HG03103 (cell line): ENCODE data around the gene COA5.

Experiments used
- ATAC-seq: cut with Tn5 transposase; IDR thresholded peaks from one replicate; pipeline ENCODE4 v1.9.1; 2021; ENCODE audit warnings: low read depth; ENCODE audit not compliant: unreplicated experiment

Gene COA5

GRCh38 chr2:98573426-98573825 is 34.9 kb downstream of the COA5 start:
- ATAC-seq = no peak

DNA sequence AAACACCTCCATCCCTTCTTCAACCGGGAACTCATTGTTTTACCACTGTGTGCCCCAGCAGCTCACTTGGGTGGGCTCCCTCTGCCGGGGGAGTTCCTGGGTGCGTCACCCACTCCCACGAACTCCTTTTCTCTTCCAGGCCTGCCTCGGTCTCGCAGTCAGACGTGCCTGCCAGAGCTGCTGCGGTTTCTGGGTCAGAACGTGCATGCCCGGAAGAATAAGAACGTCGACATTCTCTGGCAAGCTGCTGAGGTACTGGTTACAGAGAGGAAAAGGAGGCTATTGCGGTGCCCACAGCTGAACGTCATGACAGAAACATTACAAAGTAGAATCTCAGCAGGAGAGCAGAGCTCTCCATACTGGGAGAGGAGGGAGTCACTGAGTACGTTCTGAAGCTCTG is 35.6 kb downstream of the COA5 start:
- ATAC-seq = no peak

DNA sequence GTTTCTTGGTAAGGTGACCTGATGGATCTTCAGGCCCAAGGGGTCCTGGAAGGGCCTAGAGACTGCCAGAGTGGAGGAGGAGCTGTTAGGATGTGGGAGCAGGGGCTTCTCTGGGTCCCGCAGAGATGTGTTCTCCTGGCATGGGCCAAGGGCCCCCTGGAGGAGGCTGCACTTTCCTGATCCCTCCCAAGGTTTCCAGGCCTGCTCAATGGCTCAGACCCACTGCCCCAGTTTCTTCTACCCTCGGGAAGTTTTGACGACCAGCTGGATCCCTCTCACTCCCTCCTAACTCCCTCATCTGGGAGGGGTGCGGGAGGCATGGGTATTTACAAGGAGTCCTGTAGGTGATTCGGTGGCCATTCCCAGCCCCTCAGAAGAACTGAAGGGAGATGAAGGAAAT is 36.1 kb downstream of the COA5 start:
- no peak for ATAC-seq

- ATAC-seq = no peak
These were observed 36.5 kb downstream of the COA5 start for GRCh38 chr2:98571796-98572195.

GRCh38 chr2:98571121-98571701 is 37.1 kb downstream of the COA5 start:
- ATAC-seq = no peak

DNA sequence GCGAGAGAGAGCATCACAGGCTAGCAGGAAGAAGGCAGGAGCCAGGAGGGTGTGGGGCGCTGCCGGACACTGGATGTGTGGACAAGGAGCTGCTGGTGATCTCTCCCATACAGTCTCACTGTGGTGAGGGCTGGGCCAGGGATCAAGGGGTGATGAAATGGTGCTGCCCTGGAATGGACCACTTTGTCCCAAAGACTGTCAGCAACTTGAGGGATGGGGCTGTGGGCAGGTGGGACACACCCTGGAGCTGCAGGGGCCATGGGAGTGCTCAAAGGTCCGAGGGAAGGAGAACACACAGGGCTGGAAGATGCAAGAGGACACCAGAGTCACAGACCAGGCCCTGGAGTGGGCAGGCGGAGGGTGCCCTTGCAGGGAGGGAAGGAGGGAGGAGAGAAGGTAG is 38.0 kb downstream of the COA5 start:
- no peak for ATAC-seq

DNA sequence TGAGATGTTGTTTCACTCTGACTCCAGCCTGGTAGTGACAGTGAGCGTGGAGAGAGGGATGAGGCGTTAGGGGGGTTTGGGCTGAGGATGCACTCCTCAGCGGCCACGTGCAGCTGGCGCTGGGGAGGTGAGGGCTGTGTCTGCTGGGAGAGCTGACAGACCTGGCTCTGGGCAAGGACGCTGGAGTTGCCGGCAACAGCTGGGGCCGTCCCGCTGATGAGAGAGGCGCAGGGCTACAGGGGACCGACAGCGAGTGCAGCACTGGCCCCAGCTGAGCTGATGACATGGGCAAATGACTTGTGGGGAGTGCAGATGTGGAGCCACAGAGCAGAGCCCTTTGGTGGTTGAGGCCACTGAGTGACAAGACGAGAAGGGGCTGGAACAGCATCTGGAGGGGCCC is 38.4 kb downstream of the COA5 start:
- ATAC-seq = no peak

- ATAC-seq = no peak
These were observed 39.0 kb downstream of the COA5 start for GRCh38 chr2:98569197-98569793.

- no peak for ATAC-seq
These were observed 40.0 kb downstream of the COA5 start for GRCh38 chr2:98568161-98568956.

DNA sequence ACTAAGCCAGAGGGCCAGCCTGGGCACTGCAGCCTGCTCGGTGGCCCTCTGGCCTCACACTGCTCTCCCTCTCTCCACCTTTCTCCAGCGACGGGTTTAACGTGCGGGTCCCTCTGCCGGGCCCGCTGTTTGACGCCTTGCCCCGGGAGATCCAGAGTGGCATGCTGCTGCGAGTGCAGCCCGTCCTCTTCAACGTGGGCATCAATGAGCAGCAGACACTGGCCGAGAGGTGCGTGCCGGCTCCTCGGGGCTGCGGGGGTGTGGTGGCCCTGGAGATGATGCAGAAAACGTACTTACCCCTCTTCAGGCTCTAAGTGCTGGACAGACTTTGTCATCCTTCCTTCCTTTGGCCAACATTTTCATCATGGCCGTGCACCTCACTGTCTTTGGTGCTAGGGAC is 42.4 kb downstream of the COA5 start:
- ATAC-seq = no peak

- ATAC-seq = no peak
These were observed 42.9 kb downstream of the COA5 start for GRCh38 chr2:98565286-98565860.

- ATAC-seq = no peak
These were observed 43.7 kb downstream of the COA5 start for GRCh38 chr2:98564541-98565132.

DNA sequence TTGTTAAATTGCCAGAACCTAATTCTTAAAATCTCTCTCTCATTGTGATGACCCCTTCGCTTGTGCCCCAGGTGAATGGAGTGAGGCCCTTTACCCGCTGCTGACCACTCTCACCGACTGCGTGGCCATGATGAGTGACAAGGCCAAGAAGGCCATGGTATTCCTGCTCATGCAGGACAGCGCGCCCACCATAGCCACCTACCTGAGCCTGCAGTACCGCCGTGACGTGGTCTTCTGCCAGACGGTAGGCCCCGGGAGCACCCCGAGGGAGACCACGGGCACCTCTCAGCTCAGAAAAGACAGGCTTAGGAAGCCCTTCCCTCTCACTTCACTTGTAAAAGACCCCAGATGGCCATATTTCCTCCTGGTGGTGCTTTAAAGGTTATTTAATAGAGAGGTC is 44.9 kb downstream of the COA5 start:
- ATAC-seq = no peak

DNA sequence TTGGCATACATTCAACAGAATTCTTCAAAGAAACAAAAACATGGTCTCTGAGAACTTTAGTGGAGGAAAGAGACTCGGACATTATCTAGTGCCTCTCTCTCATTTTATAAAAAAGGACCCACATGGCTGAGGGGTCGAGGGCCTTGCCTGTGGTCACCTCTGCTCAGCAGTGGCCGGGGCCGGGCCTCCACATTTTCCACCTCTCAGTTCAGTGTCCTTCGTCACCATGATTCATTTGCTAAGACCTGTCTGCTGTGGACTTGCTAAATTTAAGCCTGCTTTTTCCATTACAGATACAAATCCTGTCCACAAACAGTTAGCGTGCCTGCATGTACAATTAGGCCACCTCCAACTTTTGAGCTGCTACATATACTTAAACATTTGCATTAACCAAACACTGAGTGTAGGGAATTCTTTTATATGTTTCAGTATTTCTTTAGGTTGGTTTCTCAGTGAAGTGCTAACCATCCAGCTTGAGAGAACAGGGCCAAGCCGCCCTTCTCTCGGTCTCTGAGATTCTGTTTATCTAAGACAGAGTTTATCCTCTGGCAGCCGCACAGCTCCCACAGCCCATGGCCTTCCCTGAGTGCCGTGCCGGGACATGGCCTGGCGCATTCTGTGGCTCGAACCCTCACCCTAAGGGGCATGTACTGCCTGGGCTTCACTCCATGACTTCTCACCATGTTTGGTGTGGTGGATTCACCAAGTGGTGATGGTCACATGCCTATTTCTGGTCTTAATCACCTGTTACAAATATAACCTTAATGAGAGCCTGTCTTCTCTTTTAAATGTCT is 46.2 kb downstream of the COA5 start:
- ATAC-seq = no peak

DNA sequence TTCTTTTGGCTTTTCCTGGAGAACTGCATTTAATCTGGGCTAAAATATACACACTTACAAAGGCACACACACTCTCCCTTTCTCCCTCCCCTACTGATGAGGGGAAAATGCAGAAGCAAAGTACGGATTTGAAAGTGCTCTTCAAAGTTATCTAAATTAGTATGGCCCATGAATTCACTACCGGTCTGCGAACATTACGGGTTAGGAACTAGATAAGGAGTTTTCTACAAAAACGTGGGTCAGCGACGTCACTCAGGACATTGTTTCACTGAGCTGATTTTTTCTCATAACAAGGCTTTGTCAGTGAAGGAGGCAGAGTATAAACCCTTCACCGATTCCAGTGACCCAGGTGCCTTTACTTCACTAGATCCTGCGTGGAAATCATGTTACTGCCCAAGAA is 47.3 kb downstream of the COA5 start:
- ATAC-seq = no peak

- no peak for ATAC-seq
These were observed 48.0 kb downstream of the COA5 start for GRCh38 chr2:98560256-98560771.

GRCh38 chr2:98559581-98559980 is 48.7 kb downstream of the COA5 start:
- no peak for ATAC-seq

DNA sequence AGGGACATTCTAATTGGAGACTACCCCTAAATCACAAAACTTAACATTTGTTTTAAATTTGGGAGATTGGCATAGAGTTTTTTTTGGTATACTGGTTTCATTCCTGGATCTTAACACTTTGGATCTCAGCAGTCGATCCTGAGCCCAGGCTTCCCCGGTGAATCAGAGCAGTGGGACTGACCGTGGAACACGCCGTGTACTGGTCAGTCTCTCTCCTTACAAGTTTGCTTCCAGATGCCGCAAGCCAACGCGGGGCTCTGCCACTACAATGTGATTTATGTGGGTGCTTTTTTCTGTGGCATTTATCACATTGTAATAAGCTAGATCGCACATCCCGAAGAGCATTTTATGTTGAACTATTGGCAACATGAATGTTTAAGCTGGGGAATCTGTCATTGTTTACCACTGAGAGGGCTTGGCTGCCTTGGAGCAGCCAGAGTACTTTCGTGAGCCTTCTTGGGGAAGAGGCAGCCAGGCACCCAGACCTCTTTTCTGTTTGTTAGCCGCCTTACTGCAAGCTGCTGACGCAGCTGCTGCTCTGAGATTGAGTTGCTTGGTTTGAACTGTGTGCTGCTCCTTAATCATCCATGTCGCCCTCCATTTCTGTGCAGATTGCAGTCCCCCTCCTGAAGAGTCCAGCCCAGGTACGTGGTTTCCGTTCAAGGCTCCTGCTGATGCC is 49.3 kb downstream of the COA5 start:
- no peak for ATAC-seq

- peak; percentile 61 for ATAC-seq
These were observed 51.8 kb downstream of the COA5 start for GRCh38 chr2:98556344-98557033.
